GM12878 (cell line): ENCODE results near the gene PDE12. TPM values are rescaled to one million over a fixed set of nuclear protein-coding genes. Genes with fewer than 3 reads are reported as not detected.

Source experiments
- ATAC-seq: fragments of 200-7000 bp; cut with Tn5 transposase; 3 replicates; pipeline ENCODE4 v1.9.1; 2020; ENCODE audit warnings: mild to moderate bottlenecking, moderate library complexity
- BruUV-seq: library from RNA; stranded (reverse); fragments of 400-500 nt; replicated peaks from 2 replicates; lab custom pipeline; 2021; lab: Mats Ljungman, UMichigan
- CTCF ChIA-PET: fragments of 300-600 bp; sonication (Branson Sonifier 250); formaldehyde crosslinking; extraction: SDS; loops from one replicate; lab custom pipeline; 2021; ENCODE audit warnings: inconsistent platforms; lab: Yijun Ruan, JAX
- POLR2A ChIA-PET: fragments of 350-600 bp; formaldehyde crosslinking; extraction: SDS; loops from one replicate; lab custom pipeline; 2021; ENCODE audit warnings: inconsistent platforms; lab: Charles Lee
- RAD21 ChIA-PET: fragments of 300-600 bp; sonication (Branson Sonifier 250); formaldehyde crosslinking; loops from one replicate; lab custom pipeline; 2023; ENCODE audit warnings: antibody characterized with exemption; ENCODE audit not compliant: unreplicated experiment; lab: Charles Lee
- SMC1A ChIA-PET: fragments of 300-600 bp; sonication (Branson Sonifier 250); formaldehyde crosslinking; loops from one replicate; lab custom pipeline; 2023; ENCODE audit not compliant: unreplicated experiment, uncharacterized antibody; lab: Charles Lee
- DNase-seq: peaks from one replicate; pipeline ENCODE4 v3.0.0-alpha.2; 2011; ENCODE audit warnings: low read depth, low spot score
- FAIRE-seq: peaks from 3 replicates; lab custom pipeline; 2011; peaks lifted over from hg19 to GRCh38; lab: Jason Lieb, UNC
- H2AFZ ChIP-seq: 2 replicates; pipeline ENCODE4 v1.6.0; 2011; ENCODE audit warnings: low read depth, low read length, control low read depth; ENCODE audit not compliant: control insufficient read depth
- H3K27ac ChIP-seq: 2 replicates; pipeline ENCODE4 v1.5.1; 2011; ENCODE audit warnings: control low read depth; ENCODE audit not compliant: control insufficient read depth, insufficient read depth
- H3K27me3 ChIP-seq, 2 experiments: replicated peaks in 1 of 2; 2 replicates each; pipeline versions ENCODE4 v1.6.0 to v1.6.1; 2011; ENCODE audit warnings: low read length in 1 of 2; ENCODE audit not compliant: control insufficient read depth in 2 of 2, insufficient read depth in 2 of 2
- H3K36me3 ChIP-seq, 2 experiments: 2 replicates each; pipeline ENCODE4 v1.5.1; 2011; ENCODE audit warnings: low read length in 1 of 2; ENCODE audit not compliant: control insufficient read depth in 2 of 2, insufficient read depth in 2 of 2
- H3K4me1 ChIP-seq: 2 replicates; pipeline ENCODE4 v1.6.1; 2011; ENCODE audit warnings: mild to moderate bottlenecking, low read length, moderate library complexity, mixed read lengths; ENCODE audit not compliant: control insufficient read depth, insufficient read depth
- H3K4me2 ChIP-seq: 2 replicates; pipeline ENCODE4 v1.6.0; 2011; ENCODE audit warnings: control low read depth; ENCODE audit not compliant: control insufficient read depth, insufficient read depth
- H3K4me3 ChIP-seq: fragments of 200-600 bp; sonication (generic); 2 replicates; pipeline ENCODE4 v1.5.1; 2016
- H3K79me2 ChIP-seq: 2 replicates; pipeline ENCODE4 v1.6.0; 2011; ENCODE audit warnings: low read length; ENCODE audit not compliant: control insufficient read depth, insufficient read depth
- H3K9ac ChIP-seq: 2 replicates; pipeline ENCODE4 v1.8.0; 2011; ENCODE audit warnings: low read length, control low read depth, mixed read lengths; ENCODE audit not compliant: control insufficient read depth, insufficient read depth
- H3K9me3 ChIP-seq: replicated peaks from 3 replicates; pipeline ENCODE4 v1.5.1; 2011; ENCODE audit warnings: mild to moderate bottlenecking, low read length; ENCODE audit not compliant: control insufficient read depth, insufficient read depth
- H4K20me1 ChIP-seq: 2 replicates; pipeline ENCODE4 v1.6.0; 2011; ENCODE audit not compliant: control insufficient read depth, insufficient read depth
- BHLHE40 ChIP-seq, 2 experiments: fragments of 450-650 bp in 1 of 2; IDR thresholded peaks; 2 replicates each; pipeline ENCODE4 v1.6.1; 2011 to 2017; ENCODE audit warnings: low read depth in 2 of 2, borderline replicate concordance in 1 of 2, improper control_type of control experiment in 1 of 2, low read length in 1 of 2, mild to moderate bottlenecking in 1 of 2
- BMI1 ChIP-seq: fragments of 450-650 bp; IDR thresholded peaks from 2 replicates; pipeline ENCODE4 v1.6.1; 2016; ENCODE audit warnings: mild to moderate bottlenecking, moderate library complexity, borderline replicate concordance
- BRCA1 ChIP-seq: IDR thresholded peaks from 2 replicates; pipeline ENCODE4 v1.6.1; 2011; ENCODE audit warnings: low read depth, low read length, improper control_type of control experiment
- CBX5 ChIP-seq: sonication (generic); IDR thresholded peaks from 2 replicates; pipeline ENCODE4 v1.6.1; 2016; ENCODE audit warnings: low read depth, moderate library complexity, mild to moderate bottlenecking, inconsistent platforms
- CHD4 ChIP-seq: fragments of 200-600 bp; sonication (generic); IDR thresholded peaks from 2 replicates; pipeline ENCODE4 v1.6.1; 2016; ENCODE audit warnings: mild to moderate bottlenecking
- DPF2 ChIP-seq: fragments of 450-650 bp; IDR thresholded peaks from 2 replicates; pipeline ENCODE4 v1.6.1; 2017; ENCODE audit warnings: mild to moderate bottlenecking
- EP300 ChIP-seq, 2 experiments: fragments of 150-350 bp in 1 of 2; IDR thresholded peaks; 2 replicates each; pipeline ENCODE4 v1.6.1; 2011 to 2012; ENCODE audit warnings: low read depth in 2 of 2, low read length in 2 of 2, borderline replicate concordance in 1 of 2, improper control_type of control experiment in 1 of 2, inconsistent platforms in 1 of 2; ENCODE audit not compliant: control insufficient read depth in 1 of 2
- ETV6 ChIP-seq, 2 experiments: fragments of 450-650 bp in 1 of 2; IDR thresholded peaks in 1 of 2; conservative IDR thresholded peaks in 1 of 2; 2 replicates each; pipeline ENCODE4 v1.6.1; 2014; ENCODE audit warnings: antibody characterized with exemption in 1 of 2, borderline replicate concordance in 1 of 2, low read depth in 1 of 2, mild to moderate bottlenecking in 1 of 2, moderate library complexity in 1 of 2
- GABPA ChIP-seq: IDR thresholded peaks from 2 replicates; pipeline ENCODE4 v1.6.1; 2014; ENCODE audit warnings: antibody characterized with exemption, low read depth, mild to moderate bottlenecking, inconsistent platforms
- HCFC1 ChIP-seq: fragments of 150-350 bp; IDR thresholded peaks from 2 replicates; pipeline ENCODE4 v1.6.1; 2014; ENCODE audit warnings: low read length
- HDAC6 ChIP-seq: fragments of 200-600 bp; sonication (generic); IDR thresholded peaks from one replicate; pipeline ENCODE4 v1.8.0; 2017; ENCODE audit warnings: antibody characterized with exemption; ENCODE audit not compliant: unreplicated experiment
- JUNB ChIP-seq: IDR thresholded peaks from 2 replicates; pipeline ENCODE4 v1.6.1; 2016; ENCODE audit warnings: antibody characterized with exemption, mild to moderate bottlenecking
- MAX ChIP-seq: IDR thresholded peaks from 2 replicates; pipeline ENCODE4 v1.6.1; 2012; ENCODE audit warnings: low read depth, low read length, improper control_type of control experiment
- MLLT1 ChIP-seq: fragments of 450-650 bp; IDR thresholded peaks from 2 replicates; pipeline ENCODE4 v1.6.1; 2016; ENCODE audit warnings: mild to moderate bottlenecking
- MTA3 ChIP-seq: IDR thresholded peaks from 2 replicates; pipeline ENCODE4 v1.6.1; 2012; ENCODE audit warnings: low read length, inconsistent platforms, borderline replicate concordance
- MXI1 ChIP-seq: fragments of 150-350 bp; IDR thresholded peaks from 2 replicates; pipeline ENCODE4 v1.6.1; 2011; ENCODE audit warnings: low read depth, mild to moderate bottlenecking, inconsistent platforms, low read length, improper control_type of control experiment
- NFYB ChIP-seq: IDR thresholded peaks from 2 replicates; pipeline ENCODE4 v1.6.1; 2011; ENCODE audit warnings: low read depth, mild to moderate bottlenecking, low read length, improper control_type of control experiment, moderate library complexity; ENCODE audit not compliant: insufficient read depth
- NR2F1 ChIP-seq: fragments of 450-650 bp; conservative IDR thresholded peaks from 2 replicates; pipeline ENCODE4 v1.6.1; 2017; ENCODE audit warnings: mild to moderate bottlenecking
- POLR2AphosphoS2 ChIP-seq: IDR thresholded peaks from 2 replicates; pipeline ENCODE4 v1.6.1; 2011; ENCODE audit warnings: low read depth, mild to moderate bottlenecking, low read length, improper control_type of control experiment, moderate library complexity
- RFX5 ChIP-seq: IDR thresholded peaks from 2 replicates; pipeline ENCODE4 v1.6.1; 2011; ENCODE audit warnings: low read depth, low read length, improper control_type of control experiment
- TAF1 ChIP-seq: IDR thresholded peaks from 2 replicates; pipeline ENCODE4 v1.6.1; 2011; ENCODE audit warnings: mild to moderate bottlenecking, low read depth, low read length, borderline replicate concordance
- WRNIP1 ChIP-seq: IDR thresholded peaks from 2 replicates; pipeline ENCODE4 v1.6.1; 2011; ENCODE audit warnings: low read depth, low read length, improper control_type of control experiment, borderline replicate concordance
- YY1 ChIP-seq: IDR thresholded peaks from 2 replicates; pipeline ENCODE4 v1.6.1; 2011; ENCODE audit warnings: low read depth, mild to moderate bottlenecking, low read length
- ZBED1 ChIP-seq: IDR thresholded peaks from 2 replicates; pipeline ENCODE4 v1.6.1; 2016; ENCODE audit warnings: borderline replicate concordance
- ZNF384 ChIP-seq: IDR thresholded peaks from 2 replicates; pipeline ENCODE4 v1.6.1; 2012; ENCODE audit warnings: low read depth, mild to moderate bottlenecking, low read length, improper control_type of control experiment, borderline replicate concordance
- ZNF622 ChIP-seq: fragments of 450-650 bp; IDR thresholded peaks from 2 replicates; pipeline ENCODE4 v1.6.1; 2017; ENCODE audit warnings: mild to moderate bottlenecking, inconsistent platforms
- WGBS: methylation state at CpG from one replicate; pipeline ENCODE4 v1.1.6; 2016; ENCODE audit warnings: low lambda C conversion rate; ENCODE audit not compliant: insufficient replicate concordance, insufficient coverage; ENCODE audit errors: missing lambda C conversion rate; 5-methylcytosine and 5-hydroxymethylcytosine counted together
- in situ Hi-C: fragments of 300-500 bp; cut with MboI; formaldehyde crosslinking; loops from 9 replicates; pipeline ENCODE4 v1.14.3; 2018; ENCODE audit warnings: mixed read lengths
- intact Hi-C: fragments of 100-400 bp; cut with micrococcal nuclease; formaldehyde crosslinking; loops from one replicate; pipeline ENCODE4 v1.14.2; 2022; ENCODE audit not compliant: unreplicated experiment
- polyA plus RNA-seq, 11 experiments: library from polyadenylated mRNA; depleted of rRNA in 4 of 11; unstranded in 6 of 11; stranded (reverse) in 5 of 11; fragments of >200 nt; fragmentation: Nextera tagmentation in 4 of 11; fragmentation: Illumina TruSeq in 1 of 11; extraction: Ambion mirVana in 4 of 11; extraction: Trizol in 1 of 11; gene quantifications; 1 replicate in 1 of 11; 2 replicates in 10 of 11; pipeline versions ENCODE4 v1.2.1 to v1.2.3, GENCODE V29; 2011 to 2016; ENCODE audit warnings: inconsistent platforms in 2 of 11, missing spikeins in 2 of 11, low read depth in 1 of 11
- total RNA-seq, 4 experiments: library from RNA; depleted of rRNA in 3 of 4; stranded (reverse); fragments of >200 nt in 3 of 4; fragmentation: Illumina TruSeq in 1 of 4; extraction: Trizol in 1 of 4; gene quantifications; 2 replicates each; pipeline versions ENCODE4 v1.2.1 to v1.2.3, GENCODE V29; 2013 to 2021

The PDE12 gene
- total and polyA plus RNA-seq, 10 of the 15 experiments (the other 5 are each of a cell fraction or from before 2014, with no cell fraction given), result 3.0 to 26.1 (median 17.4) TPM

DNA sequence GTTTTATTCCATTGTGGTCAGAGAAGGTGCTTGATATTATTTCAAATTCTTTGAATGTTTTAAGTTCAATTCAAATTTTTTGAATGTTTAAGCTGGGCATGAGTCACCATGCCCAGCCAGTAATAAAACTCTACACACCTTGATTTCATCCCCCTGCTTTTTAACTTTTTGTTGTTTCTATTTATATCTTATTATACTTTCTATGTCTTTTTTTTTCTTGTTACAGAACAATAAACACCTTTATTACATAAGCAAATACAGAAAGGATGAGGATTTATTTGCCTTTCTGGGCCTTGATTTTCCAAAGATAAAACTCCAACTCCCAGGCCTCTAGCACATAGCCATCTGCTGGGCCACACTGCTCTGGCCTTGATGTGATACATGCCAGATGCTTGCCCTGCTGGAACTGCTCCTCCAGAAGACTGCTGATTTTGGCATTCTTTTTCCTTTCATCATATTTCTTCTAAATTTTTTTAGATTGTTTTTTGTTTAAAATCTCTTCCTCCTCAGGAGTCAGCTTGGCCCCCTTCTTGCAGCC lies 25.9 kb upstream of the PDE12 start:
- CTCF ChIA-PET, result interaction anchor here (1.1 kb wide), 1 partner anchor 132 kb away, joined by 3 read pairs; no protein-coding TSS in a partner anchor
- POLR2A ChIA-PET, result no interaction called here

DNA sequence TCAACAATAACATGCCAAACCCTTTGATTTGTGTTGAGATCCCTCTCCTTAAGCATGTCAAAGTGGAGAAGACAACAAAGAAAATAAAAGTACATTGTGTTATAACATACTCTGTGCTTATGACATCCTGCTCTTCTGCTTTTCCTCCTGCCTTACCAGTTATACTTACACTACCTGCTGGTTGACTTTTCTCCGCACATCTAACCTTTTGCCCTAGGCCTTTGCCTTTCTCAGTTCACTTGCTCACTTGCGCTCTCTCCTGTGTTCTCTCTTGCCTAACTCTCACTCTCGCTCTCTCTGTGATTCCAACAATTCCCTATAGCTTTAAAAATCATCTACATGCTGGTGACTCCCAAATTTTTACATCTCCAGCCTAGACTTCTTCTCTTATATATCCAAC lies 17.6 kb upstream of the PDE12 start:
- Histone ChIP-seq H3K4me2 (no peak overlapping the region), H3K4me3 (no peak overlapping the region), H3K27me3 (no peaks in the 10 kb centered on the region), H3K79me2 (no peaks in the 10 kb centered on the region), H3K27ac (no peak overlapping the region), H3K9ac (no peak overlapping the region), H4K20me1 (no peaks in the 10 kb centered on the region), H3K4me1 (no peaks in the 10 kb centered on the region), H2AFZ (no peak overlapping the region), H3K9me3 (no peaks in the 10 kb centered on the region), H3K36me3 (no peaks in the 10 kb centered on the region)
- ChIA-PET RAD21 (no interaction called here), POLR2A (no interaction called here), CTCF (no interaction called here), SMC1A (no interaction called here)
- intact Hi-C loops, result no loop called here
- no peak for ATAC-seq
- DNase-seq, result no peak
- no peak for FAIRE-seq
- in situ Hi-C loops, result no loop called here
- no TSS peak for BruUV-seq
- 77% methylated on average over 3 of the region's 3 CpGs for WGBS
- TF ChIP-seq NFYB (no peak), ZBED1 (no peak), POLR2AphosphoS2 (no peak), BHLHE40 (IDR thresholded peaks at IDR 0.05; ENCODE audit: borderline replicate concordance in 1 of 2, low read depth in 2 of 2, low read length in 1 of 2) (no peak), GABPA (no peak), YY1 (no peak), TAF1 (no peak), JUNB (no peak), EP300 (IDR thresholded peaks at IDR 0.05; ENCODE audit: borderline replicate concordance in 1 of 2, control insufficient read depth in 1 of 2, low read depth in 2 of 2, low read length in 2 of 2) (no peak), RFX5 (no peak), MLLT1 (no peak)

More for the DNA sequence above, 25.9 kb upstream of the PDE12 start:
- intact Hi-C loops, result no loop called here
- H3K4me2 ChIP-seq, result no peak overlapping the region
- no peak overlapping the region for H2AFZ ChIP-seq
- DNase-seq, result no peak
- no peaks in the 10 kb centered on the region for H3K4me1 ChIP-seq
- RAD21 ChIA-PET, result no interaction called here
- SMC1A ChIA-PET, result interaction anchor here (0.7 to 1.3 kb wide), 2 partner anchors 12 to 1209 kb away, joined by 3 to 4 read pairs; no protein-coding TSS in a partner anchor
- H3K79me2 ChIP-seq, result no peaks in the 10 kb centered on the region
- no peaks in the 10 kb centered on the region for H3K27me3 ChIP-seq
- TF ChIP-seq MAX, result no peak
- no peak for TF ChIP-seq BMI1
- no peak for TF ChIP-seq MXI1
- no peak for TF ChIP-seq BRCA1
- no peak for TF ChIP-seq MTA3
- no peak for TF ChIP-seq DPF2
- TF ChIP-seq ZNF622, result no peak
- no peak for TF ChIP-seq HDAC6
- no peak for TF ChIP-seq CBX5
- TF ChIP-seq WRNIP1, result no peak
- no peak for TF ChIP-seq NR2F1
- no peak for TF ChIP-seq ZNF384
- TF ChIP-seq ETV6 (conservative IDR thresholded peaks at IDR 0.05 in 1 of 2, IDR thresholded peaks at IDR 0.05 in 1 of 2; ENCODE audit: borderline replicate concordance in 1 of 2, low read depth in 1 of 2), result no peak
- no peak for TF ChIP-seq CHD4
- no peak for TF ChIP-seq HCFC1
- H3K36me3 ChIP-seq, result no peaks in the 10 kb centered on the region
- ATAC-seq, result no peak
- H3K27ac ChIP-seq, result no peak overlapping the region
- BruUV-seq, result no TSS peak
- H3K9ac ChIP-seq, result no peak overlapping the region
- no peak overlapping the region for H3K4me3 ChIP-seq
- no peak for FAIRE-seq
- H3K9me3 ChIP-seq, result no peaks in the 10 kb centered on the region
- no peaks in the 10 kb centered on the region for H4K20me1 ChIP-seq
- in situ Hi-C loops, result no loop called here
